Testis (tissue), 2 donors: ENCODE results near the gene SEMA3E.

Experiments
- POLR2A ChIP-seq: fragments of 450-650 bp; IDR thresholded peaks from one replicate; pipeline ENCODE4 v1.6.1; 2017; ENCODE audit warnings: antibody characterized with exemption, mild to moderate bottlenecking, moderate library complexity
- TF ChIP-seq, protein P1 (sequence below), 3 experiments: fragments of 450-650 bp in 2 of 3; fragments of 200-600 bp in 1 of 3; sonication (generic) in 1 of 3; IDR thresholded peaks; one replicate each; pipeline ENCODE4 v1.5.1; 2016 to 2019; ENCODE audit warnings: antibody characterized with exemption in 3 of 3, mild to moderate bottlenecking in 2 of 3, moderate library complexity in 1 of 3

GRCh38 chr7:83614112-83614511, 34.8 kb downstream of the SEMA3E start:
- TF ChIP-seq, protein P1, sequence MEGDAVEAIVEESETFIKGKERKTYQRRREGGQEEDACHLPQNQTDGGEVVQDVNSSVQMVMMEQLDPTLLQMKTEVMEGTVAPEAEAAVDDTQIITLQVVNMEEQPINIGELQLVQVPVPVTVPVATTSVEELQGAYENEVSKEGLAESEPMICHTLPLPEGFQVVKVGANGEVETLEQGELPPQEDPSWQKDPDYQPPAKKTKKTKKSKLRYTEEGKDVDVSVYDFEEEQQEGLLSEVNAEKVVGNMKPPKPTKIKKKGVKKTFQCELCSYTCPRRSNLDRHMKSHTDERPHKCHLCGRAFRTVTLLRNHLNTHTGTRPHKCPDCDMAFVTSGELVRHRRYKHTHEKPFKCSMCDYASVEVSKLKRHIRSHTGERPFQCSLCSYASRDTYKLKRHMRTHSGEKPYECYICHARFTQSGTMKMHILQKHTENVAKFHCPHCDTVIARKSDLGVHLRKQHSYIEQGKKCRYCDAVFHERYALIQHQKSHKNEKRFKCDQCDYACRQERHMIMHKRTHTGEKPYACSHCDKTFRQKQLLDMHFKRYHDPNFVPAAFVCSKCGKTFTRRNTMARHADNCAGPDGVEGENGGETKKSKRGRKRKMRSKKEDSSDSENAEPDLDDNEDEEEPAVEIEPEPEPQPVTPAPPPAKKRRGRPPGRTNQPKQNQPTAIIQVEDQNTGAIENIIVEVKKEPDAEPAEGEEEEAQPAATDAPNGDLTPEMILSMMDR (IDR thresholded peaks at IDR 0.05) = no peak
- no peak for TF ChIP-seq POLR2A
